MM.1S (cell line): Measurements from ENCODE around the gene NTRK3.

Experiments used
- DNase-seq: peaks from one replicate; pipeline ENCODE4 v3.0.0-alpha.2; 2015
- H2AFZ ChIP-seq: fragments of 300-600 bp; sonication (generic); 2 replicates; pipeline ENCODE4 v1.6.0; 2016; ENCODE audit warnings: antibody characterized with exemption, low read length
- H3F3A ChIP-seq: fragments of 300-600 bp; sonication (generic); 2 replicates; pipeline ENCODE4 v1.6.1; 2016; ENCODE audit warnings: mild to moderate bottlenecking, antibody characterized with exemption, low read length, moderate library complexity, mixed read lengths; ENCODE audit not compliant: insufficient read depth
- H3K27ac ChIP-seq: fragments of 300-600 bp; sonication (generic); 2 replicates; pipeline ENCODE4 v1.5.1; 2016; ENCODE audit warnings: mild to moderate bottlenecking, low read length
- H3K27me3 ChIP-seq: fragments of 300-600 bp; sonication (generic); replicated peaks from 2 replicates; pipeline ENCODE4 v1.6.0; 2016; ENCODE audit warnings: low read length; ENCODE audit not compliant: insufficient read depth
- H3K36me3 ChIP-seq: fragments of 300-600 bp; sonication (generic); replicated peaks from 2 replicates; pipeline ENCODE4 v1.6.1; 2016; ENCODE audit warnings: mild to moderate bottlenecking, low read length, mixed read lengths; ENCODE audit not compliant: insufficient read depth
- H3K4me1 ChIP-seq: fragments of 300-600 bp; sonication (generic); 2 replicates; pipeline ENCODE4 v1.6.1; 2016; ENCODE audit warnings: low read length, mixed read lengths
- H3K4me2 ChIP-seq: fragments of 300-600 bp; sonication (generic); 2 replicates; pipeline ENCODE4 v1.6.0; 2016; ENCODE audit warnings: low read depth, low read length
- H3K4me3 ChIP-seq: fragments of 300-600 bp; sonication (generic); 2 replicates; pipeline ENCODE4 v1.5.1; 2016; ENCODE audit warnings: low read length, mixed read lengths
- H3K79me2 ChIP-seq: fragments of 300-600 bp; sonication (generic); 2 replicates; pipeline ENCODE4 v1.6.1; 2016; ENCODE audit warnings: mixed run types, low read length, mixed read lengths
- H3K9ac ChIP-seq: fragments of 300-600 bp; sonication (generic); 2 replicates; pipeline ENCODE4 v1.6.1; 2016; ENCODE audit warnings: low read length, mixed read lengths
- H3K9me2 ChIP-seq: fragments of 300-600 bp; sonication (generic); replicated peaks from 2 replicates; pipeline ENCODE4 v1.6.1; 2016; ENCODE audit warnings: mild to moderate bottlenecking, low read length, mixed read lengths; ENCODE audit not compliant: insufficient read depth
- H3K9me3 ChIP-seq: fragments of 300-600 bp; sonication (generic); replicated peaks from 2 replicates; pipeline ENCODE4 v1.6.1; 2016; ENCODE audit warnings: mild to moderate bottlenecking, low read length, mixed read lengths; ENCODE audit not compliant: insufficient read depth
- H4K20me1 ChIP-seq: fragments of 300-600 bp; sonication (generic); 2 replicates; pipeline ENCODE4 v1.6.1; 2016; ENCODE audit warnings: mild to moderate bottlenecking, low read length, moderate library complexity, mixed read lengths; ENCODE audit not compliant: insufficient read depth
- EZH2 ChIP-seq: fragments of 300-600 bp; sonication (generic); optimal IDR thresholded peaks from 2 replicates; pipeline ENCODE3; 2017; ENCODE audit warnings: low read depth, mild to moderate bottlenecking, antibody characterized with exemption, low read length, mixed read lengths
- EZH2phosphoT487 ChIP-seq: fragments of 300-600 bp; sonication (generic); IDR thresholded peaks from 2 replicates; pipeline ENCODE4 v1.6.1; 2018; ENCODE audit warnings: antibody characterized with exemption, low read length
- TF ChIP-seq, protein P1 (sequence below): fragments of 300-600 bp; sonication (generic); IDR thresholded peaks from 2 replicates; pipeline ENCODE4 v1.5.1; 2016; ENCODE audit warnings: antibody characterized with exemption, low read length, mixed read lengths

The NTRK3 gene

DNA sequence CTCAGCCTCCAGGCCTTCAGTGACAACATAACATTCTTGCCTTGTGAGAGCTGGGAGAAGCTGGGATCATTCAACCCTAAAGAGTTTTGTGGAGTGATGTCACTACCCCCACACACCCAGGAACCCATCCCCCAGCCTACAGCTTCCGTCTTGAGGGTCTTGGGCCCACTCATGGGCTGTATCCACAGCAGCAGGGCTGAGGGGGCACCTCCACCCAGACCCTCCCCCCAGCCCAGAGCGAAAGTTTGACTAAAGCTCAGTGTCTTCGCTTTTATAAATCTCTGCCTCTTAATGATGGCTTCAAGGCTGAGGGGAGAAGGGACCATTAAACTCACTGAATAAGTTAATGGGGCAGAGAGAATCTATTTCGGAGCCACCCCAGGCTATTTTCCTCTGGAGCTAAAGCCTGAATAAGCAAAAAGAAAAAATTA lies 23.8 kb downstream of the NTRK3 start:
- H3K27ac ChIP-seq: no peak overlapping the region
- H3K27me3 ChIP-seq: no peaks in the 10 kb centered on the region
- no peaks in the 10 kb centered on the region for H3K9me3 ChIP-seq
- no peak overlapping the region for H3K9ac ChIP-seq
- H3K4me1 ChIP-seq: no peaks in the 10 kb centered on the region
- no peaks in the 10 kb centered on the region for H3K79me2 ChIP-seq
- H3K36me3 ChIP-seq: no peaks in the 10 kb centered on the region
- TF ChIP-seq EZH2: no peak
- TF ChIP-seq, protein P1, sequence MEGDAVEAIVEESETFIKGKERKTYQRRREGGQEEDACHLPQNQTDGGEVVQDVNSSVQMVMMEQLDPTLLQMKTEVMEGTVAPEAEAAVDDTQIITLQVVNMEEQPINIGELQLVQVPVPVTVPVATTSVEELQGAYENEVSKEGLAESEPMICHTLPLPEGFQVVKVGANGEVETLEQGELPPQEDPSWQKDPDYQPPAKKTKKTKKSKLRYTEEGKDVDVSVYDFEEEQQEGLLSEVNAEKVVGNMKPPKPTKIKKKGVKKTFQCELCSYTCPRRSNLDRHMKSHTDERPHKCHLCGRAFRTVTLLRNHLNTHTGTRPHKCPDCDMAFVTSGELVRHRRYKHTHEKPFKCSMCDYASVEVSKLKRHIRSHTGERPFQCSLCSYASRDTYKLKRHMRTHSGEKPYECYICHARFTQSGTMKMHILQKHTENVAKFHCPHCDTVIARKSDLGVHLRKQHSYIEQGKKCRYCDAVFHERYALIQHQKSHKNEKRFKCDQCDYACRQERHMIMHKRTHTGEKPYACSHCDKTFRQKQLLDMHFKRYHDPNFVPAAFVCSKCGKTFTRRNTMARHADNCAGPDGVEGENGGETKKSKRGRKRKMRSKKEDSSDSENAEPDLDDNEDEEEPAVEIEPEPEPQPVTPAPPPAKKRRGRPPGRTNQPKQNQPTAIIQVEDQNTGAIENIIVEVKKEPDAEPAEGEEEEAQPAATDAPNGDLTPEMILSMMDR: no peak
- no peak for TF ChIP-seq EZH2phosphoT487
- no peak overlapping the region for H3K4me3 ChIP-seq
- no peak for DNase-seq
- H3F3A ChIP-seq: no peaks in the 10 kb centered on the region
- H3K4me2 ChIP-seq: no peak overlapping the region
- no peaks in the 10 kb centered on the region for H3K9me2 ChIP-seq
- no peaks in the 10 kb centered on the region for H4K20me1 ChIP-seq
- no peak overlapping the region for H2AFZ ChIP-seq

GRCh38 chr15:88231909-88232644 lies 24.5 kb downstream of the NTRK3 start:
- Histone ChIP-seq H3K4me1 (no peaks in the 10 kb centered on the region), H2AFZ (no peak overlapping the region), H3K27ac (no peak overlapping the region), H3F3A (no peaks in the 10 kb centered on the region), H3K9me3 (no peaks in the 10 kb centered on the region), H3K4me3 (no peak overlapping the region), H3K9me2 (no peaks in the 10 kb centered on the region), H3K27me3 (no peaks in the 10 kb centered on the region), H3K36me3 (no peaks in the 10 kb centered on the region), H3K4me2 (no peak overlapping the region), H3K79me2 (no peaks in the 10 kb centered on the region), H3K9ac (no peak overlapping the region), H4K20me1 (no peaks in the 10 kb centered on the region)
- DNase-seq: no peak
- TF ChIP-seq EZH2: no peak
- TF ChIP-seq, protein P1: no peak
- no peak for TF ChIP-seq EZH2phosphoT487

DNA sequence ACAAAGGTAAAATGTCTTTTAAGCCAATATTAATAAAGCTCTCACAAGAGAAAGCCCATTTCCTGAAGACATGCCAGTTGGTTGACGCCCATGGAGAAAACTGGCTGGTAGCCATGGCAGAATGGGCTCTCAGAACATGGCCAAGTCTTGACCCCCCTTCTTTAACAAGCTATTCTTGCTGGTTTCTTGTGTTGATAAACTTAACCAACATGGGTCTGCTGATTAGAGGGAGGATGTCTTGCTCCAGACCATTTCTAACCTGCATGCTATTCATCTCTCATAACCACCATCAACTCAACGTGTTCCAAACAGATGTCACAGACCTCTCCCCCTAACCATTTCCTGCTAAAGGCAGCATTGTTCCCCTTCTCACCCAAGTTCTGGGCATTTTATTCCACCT lies 25.7 kb downstream of the NTRK3 start:
- Histone ChIP-seq H3K36me3 (no peaks in the 10 kb centered on the region), H3F3A (no peaks in the 10 kb centered on the region), H3K27ac (no peak overlapping the region), H3K9ac (no peak overlapping the region), H3K9me3 (no peaks in the 10 kb centered on the region), H3K27me3 (no peaks in the 10 kb centered on the region), H3K9me2 (no peaks in the 10 kb centered on the region), H2AFZ (no peak overlapping the region), H3K79me2 (no peaks in the 10 kb centered on the region), H3K4me2 (no peak overlapping the region), H3K4me3 (no peak overlapping the region), H3K4me1 (no peaks in the 10 kb centered on the region), H4K20me1 (no peaks in the 10 kb centered on the region)
- no peak for DNase-seq
- TF ChIP-seq, protein P1: no peak
- TF ChIP-seq EZH2 (no peak), EZH2phosphoT487 (no peak)
